HCT116 (cell line): ENCODE measurements around the gene GABRB3. TPM values are rescaled to one million over a fixed set of nuclear protein-coding genes. Genes with fewer than 3 reads are reported as not detected.

Source experiments
- ATAC-seq: fragments of 200-7000 bp; cut with Tn5 transposase; 2 replicates; pipeline ENCODE4 v1.9.1; 2020; ENCODE audit warnings: mild to moderate bottlenecking, moderate library complexity
- BruUV-seq: library from RNA; stranded (reverse); fragments of 400-500 nt; replicated peaks from 2 replicates; lab custom pipeline; 2021; lab: Mats Ljungman, UMichigan
- CTCF ChIA-PET: fragments of 300-600 bp; sonication (Branson Sonifier 250); formaldehyde crosslinking; loops from one replicate; lab custom pipeline; 2021; ENCODE audit warnings: antibody characterized with exemption; lab: Charles Lee
- POLR2A ChIA-PET: fragments of 300-600, 350-600 bp; sonication (Branson Sonifier 250); formaldehyde crosslinking; loops from one replicate; lab custom pipeline; 2021; ENCODE audit warnings: antibody characterized with exemption; lab: Charles Lee
- RAD21 ChIA-PET, 2 experiments: fragments of 300-600 bp; sonication (Branson Sonifier 250); formaldehyde crosslinking; loops; one replicate each; lab custom pipeline; 2023; ENCODE audit warnings: low total read pairs in 2 of 2; ENCODE audit not compliant: uncharacterized antibody in 2 of 2, unreplicated experiment in 2 of 2, low non-redundant PET in 1 of 2; lab: Charles Lee
- DNase-seq: peaks from one replicate; pipeline ENCODE4 v3.0.0-alpha.2; 2010; ENCODE audit warnings: low read depth, low spot score
- H2AFZ ChIP-seq: fragments of 200-600 bp; shearing (Covaris generic), sonication (generic); 2 replicates; pipeline ENCODE4 v1.6.1; 2017; ENCODE audit warnings: low read depth, mixed run types, mixed read lengths, antibody characterized with exemption, low read length; ENCODE audit not compliant: poor library complexity, severe bottlenecking
- H3K27ac ChIP-seq: 2 replicates; pipeline ENCODE4 v1.5.1; 2012; ENCODE audit warnings: low read depth, low read length
- H3K27me3 ChIP-seq: fragments of 200-600 bp; sonication (generic); 2 replicates; pipeline ENCODE4 v1.6.1; 2016; ENCODE audit warnings: mixed run types, low read length, mixed read lengths; ENCODE audit not compliant: insufficient read depth
- H3K36me3 ChIP-seq, 2 experiments: fragments of 200-500 bp in 1 of 2; fragments of 200-600 bp in 1 of 2; sonication (Bioruptor generic) in 1 of 2; sonication (generic) in 1 of 2; 2 replicates each; pipeline versions ENCODE4 v1.5.1 to v1.6.1; 2014 to 2016; ENCODE audit warnings: low read length in 2 of 2, inconsistent platforms in 1 of 2, mixed read lengths in 1 of 2, mixed run types in 1 of 2; ENCODE audit not compliant: insufficient read depth in 2 of 2, control insufficient read depth in 1 of 2
- H3K4me1 ChIP-seq, 2 experiments: fragments of 200-600 bp in 1 of 2; sonication (generic) in 1 of 2; 2 replicates each; pipeline versions ENCODE4 v1.5.1 to v1.6.1; 2012 to 2017; ENCODE audit warnings: low read length in 2 of 2, inconsistent platforms in 1 of 2, mild to moderate bottlenecking in 1 of 2, mixed read lengths in 1 of 2, mixed run types in 1 of 2, moderate library complexity in 1 of 2; ENCODE audit not compliant: insufficient read depth in 2 of 2, control insufficient read depth in 1 of 2
- H3K4me2 ChIP-seq: fragments of 200-600 bp; sonication (generic); 2 replicates; pipeline ENCODE4 v1.6.1; 2017; ENCODE audit warnings: mixed run types, low read length, mixed read lengths
- H3K4me3 ChIP-seq, 2 experiments: fragments of 200-600 bp in 1 of 2; sonication (generic) in 1 of 2; replicated peaks in 1 of 2; 2 replicates each; pipeline ENCODE4 v1.5.1; 2011 to 2016; ENCODE audit warnings: low read length in 2 of 2, control low read depth in 1 of 2, low read depth in 1 of 2, mild to moderate bottlenecking in 1 of 2, mixed read lengths in 1 of 2, mixed run types in 1 of 2
- H3K79me2 ChIP-seq: fragments of 200-600 bp; sonication (generic); 2 replicates; pipeline ENCODE4 v1.6.1; 2017; ENCODE audit warnings: mild to moderate bottlenecking, mixed run types, low read length, moderate library complexity, mixed read lengths; ENCODE audit not compliant: insufficient read depth
- H3K9ac ChIP-seq: fragments of 200-600 bp; sonication (generic); 2 replicates; pipeline ENCODE4 v1.6.1; 2016; ENCODE audit warnings: low read length, mixed read lengths
- H3K9me2 ChIP-seq: fragments of 200-600 bp; sonication (generic), shearing (Covaris generic); 2 replicates; pipeline ENCODE4 v1.6.1; 2017; ENCODE audit warnings: mixed run types, mild to moderate bottlenecking, moderate library complexity; ENCODE audit not compliant: insufficient read depth
- H3K9me3 ChIP-seq, 2 experiments: fragments of 200-500 bp in 1 of 2; fragments of 200-600 bp in 1 of 2; sonication (Bioruptor generic) in 1 of 2; sonication (generic) in 1 of 2; 2 replicates each; pipeline ENCODE4 v1.6.1; 2014 to 2017; ENCODE audit warnings: low read length in 2 of 2, mixed read lengths in 2 of 2, inconsistent platforms in 1 of 2, low read depth in 1 of 2, mild to moderate bottlenecking in 1 of 2, mixed run types in 1 of 2, moderate library complexity in 1 of 2; ENCODE audit not compliant: control insufficient read depth in 1 of 2, insufficient read depth in 1 of 2
- H4K20me1 ChIP-seq: fragments of 200-600 bp; sonication (generic), shearing (Covaris generic); 2 replicates; pipeline ENCODE4 v1.6.1; 2017; ENCODE audit warnings: mixed run types, mild to moderate bottlenecking, moderate library complexity; ENCODE audit not compliant: insufficient read depth
- ATF3 ChIP-seq: IDR thresholded peaks from 2 replicates; pipeline ENCODE4 v1.6.1; 2012
- CEBPB ChIP-seq: IDR thresholded peaks from 2 replicates; pipeline ENCODE4 v1.6.1; 2012; ENCODE audit warnings: low read depth
- EGR1 ChIP-seq: IDR thresholded peaks from 2 replicates; pipeline ENCODE4 v1.6.1; 2012; ENCODE audit warnings: low read depth
- EZH2phosphoT487 ChIP-seq: fragments of 200-600 bp; IDR thresholded peaks from 2 replicates; pipeline ENCODE4 v1.6.1; 2018; ENCODE audit warnings: antibody characterized with exemption, borderline replicate concordance
- FOSL1 ChIP-seq: IDR thresholded peaks from 2 replicates; pipeline ENCODE4 v1.6.1; 2012; ENCODE audit warnings: low read depth
- JUND ChIP-seq: IDR thresholded peaks from 2 replicates; pipeline ENCODE4 v1.6.1; 2012
- POLR2A ChIP-seq: IDR thresholded peaks from 2 replicates; pipeline ENCODE4 v1.7.0; 2011; ENCODE audit warnings: borderline replicate concordance; ENCODE audit not compliant: insufficient read depth, insufficient read length; ENCODE audit errors: extremely low read depth
- RAD21 ChIP-seq: IDR thresholded peaks from 2 replicates; pipeline ENCODE4 v1.6.1; 2012; ENCODE audit warnings: low read depth, mild to moderate bottlenecking
- SIN3A ChIP-seq: IDR thresholded peaks from 2 replicates; pipeline ENCODE4 v1.6.1; 2012; ENCODE audit warnings: low read depth
- YY1 ChIP-seq: IDR thresholded peaks from 2 replicates; pipeline ENCODE4 v1.6.1; 2011; ENCODE audit warnings: low read length, low read depth, moderate library complexity, mild to moderate bottlenecking; ENCODE audit not compliant: insufficient replicate concordance; ENCODE audit errors: extremely low read depth
- ZBTB33 ChIP-seq: IDR thresholded peaks from 2 replicates; pipeline ENCODE4 v1.6.1; 2011; ENCODE audit warnings: mild to moderate bottlenecking, low read length, moderate library complexity; ENCODE audit not compliant: insufficient replicate concordance; ENCODE audit errors: extremely low read depth
- ZFX ChIP-seq: fragments of 450-650 bp; IDR thresholded peaks from 2 replicates; pipeline ENCODE4 v1.6.1; 2017
- intact Hi-C: fragments of 100-400 bp; cut with micrococcal nuclease; formaldehyde crosslinking; loops from 2 replicates; pipeline ENCODE4 v1.10.0; 2022
- total RNA-seq: library from RNA; stranded (reverse); gene quantifications from one replicate; pipeline ENCODE4 v1.2.1, GENCODE V29; 2021; ENCODE audit not compliant: unreplicated experiment

Gene GABRB3
- total RNA-seq, 1 experiment from 2014 or later: 0.52 TPM

GRCh38 chr15:26628879-26629529 is 143.9 kb downstream of the GABRB3 start:
- Histone ChIP-seq H3K4me2 (no peak overlapping the region), H3K9ac (no peak overlapping the region), H2AFZ (no peak overlapping the region), H3K9me2 (no peaks in the 10 kb centered on the region), H3K36me3 (no peaks in the 10 kb centered on the region), H3K4me1 (no peaks in the 10 kb centered on the region), H3K79me2 (no peaks in the 10 kb centered on the region), H3K27ac (no peak overlapping the region), H3K9me3 (peaks cover 6 to 19% of the 10 kb centered on the region in 2 experiments; a peak in 2 of 4 replicates), H3K27me3 (no peaks in the 10 kb centered on the region), H3K4me3 (no peak overlapping the region), H4K20me1 (no peaks in the 10 kb centered on the region)
- ChIA-PET RAD21 (no interaction called here), POLR2A (no interaction called here), CTCF (no interaction called here)
- ATAC-seq (no peak), DNase-seq (no peak)
- TF ChIP-seq ATF3 (no peak), POLR2A (no peak), RAD21 (no peak), ZBTB33 (no peak), JUND (no peak), EGR1 (no peak), YY1 (no peak), FOSL1 (no peak), ZFX (no peak), CEBPB (no peak), EZH2phosphoT487 (no peak), SIN3A (no peak)
- intact Hi-C loops: no loop called here
- BruUV-seq: no TSS peak
